Measurements from ENCODE around the gene IL19.
"Not testable (repeated sequence)": the region's sequence is repeated elsewhere in the genome, so short reads cannot be mapped to it uniquely, and the experiment has no call there.

IL19 gene

GRCh38 chr1:206834711-206835110, 64.1 kb downstream of the IL19 start:
- no peak for DNase-seq

GRCh38 chr1:206835186-206835585, 64.6 kb downstream of the IL19 start:
- peak in 1 of 2 experiments; percentile 27 for DNase-seq

- DNase-seq = no peak
Measured at GRCh38 chr1:206836111-206836510, 65.5 kb downstream of the IL19 start.

- no peak for DNase-seq
Measured at GRCh38 chr1:206839006-206839560, 68.5 kb downstream of the IL19 start.

GRCh38 chr1:206839857-206840256, 69.3 kb downstream of the IL19 start:
- DNase-seq = no peak

GRCh38 chr1:206841609-206842323, 71.2 kb downstream of the IL19 start:
- no peak for DNase-seq

- DNase-seq = no peak
Measured at GRCh38 chr1:206842854-206843253, 72.3 kb downstream of the IL19 start.

- DNase-seq = no peak
Measured at GRCh38 chr1:206843626-206844025, 73.1 kb downstream of the IL19 start.

- no peak for DNase-seq
Measured at GRCh38 chr1:206846487-206846886, 75.9 kb downstream of the IL19 start.

- no peak for DNase-seq
Measured at GRCh38 chr1:206847337-206847834, 76.8 kb downstream of the IL19 start.

GRCh38 chr1:206847946-206848345, 77.4 kb downstream of the IL19 start:
- no peak for DNase-seq

GRCh38 chr1:206850401-206850800, 79.8 kb downstream of the IL19 start:
- DNase-seq = no peak

GRCh38 chr1:206851341-206852010, 80.9 kb downstream of the IL19 start:
- no peak for DNase-seq

- not testable (repeated sequence) for DNase-seq
Measured at GRCh38 chr1:206852662-206853061, 82.1 kb downstream of the IL19 start.

GRCh38 chr1:206853696-206854095, 83.1 kb downstream of the IL19 start:
- DNase-seq = not testable (repeated sequence)

GRCh38 chr1:206854401-206855129, 84.0 kb downstream of the IL19 start:
- no peak for DNase-seq

GRCh38 chr1:206855859-206856258, 85.3 kb downstream of the IL19 start:
- DNase-seq = no peak

GRCh38 chr1:206856674-206857464, 86.3 kb downstream of the IL19 start:
- DNase-seq = no peak

- DNase-seq = no peak
Measured at GRCh38 chr1:206859082-206859521, 88.5 kb downstream of the IL19 start.

GRCh38 chr1:206860165-206860564, 89.6 kb downstream of the IL19 start:
- DNase-seq = no peak

- no peak for DNase-seq
Measured at GRCh38 chr1:206863266-206863665, 92.7 kb downstream of the IL19 start.

GRCh38 chr1:206864939-206865671, 94.5 kb downstream of the IL19 start, which contains the start of gene IL20:
Gene IL20 (plus strand): TSS chr1:206865623. CDS start chr1:206865853, 230 bp downstream.
- peak; percentile 45 to 66 for DNase-seq

Data from NCI-H2081 (cell line).